Mononuclear cell (primary cell): ENCODE data around the gene TCL1A. TPM values are rescaled to one million over a fixed set of nuclear protein-coding genes. Genes with fewer than 3 reads are reported as not detected.

ENCODE experiments used
- H3K27me3 ChIP-seq: 2 replicates; pipeline ENCODE4 v1.6.0; 2011; ENCODE audit warnings: low read length, control low read depth; ENCODE audit not compliant: insufficient read depth
- H3K4me1 ChIP-seq: 2 replicates; pipeline ENCODE4 v1.5.1; 2011; ENCODE audit warnings: mild to moderate bottlenecking, low read length, control low read depth; ENCODE audit not compliant: insufficient read depth
- H3K4me3 ChIP-seq: 2 replicates; pipeline ENCODE4 v1.5.1; 2011; ENCODE audit warnings: mild to moderate bottlenecking, low read length, moderate library complexity
- H3K9me3 ChIP-seq: 2 replicates; pipeline ENCODE4 v1.5.1; 2011; ENCODE audit warnings: low read depth, mild to moderate bottlenecking, control low read depth, low read length
- total RNA-seq: library from RNA; depleted of rRNA; stranded (reverse); fragments of >200 nt; gene quantifications from one replicate; pipeline ENCODE4 v1.2.3, GENCODE V29; 2012

Gene TCL1A
- total RNA-seq, 1 donor = 3.0 TPM

DNA sequence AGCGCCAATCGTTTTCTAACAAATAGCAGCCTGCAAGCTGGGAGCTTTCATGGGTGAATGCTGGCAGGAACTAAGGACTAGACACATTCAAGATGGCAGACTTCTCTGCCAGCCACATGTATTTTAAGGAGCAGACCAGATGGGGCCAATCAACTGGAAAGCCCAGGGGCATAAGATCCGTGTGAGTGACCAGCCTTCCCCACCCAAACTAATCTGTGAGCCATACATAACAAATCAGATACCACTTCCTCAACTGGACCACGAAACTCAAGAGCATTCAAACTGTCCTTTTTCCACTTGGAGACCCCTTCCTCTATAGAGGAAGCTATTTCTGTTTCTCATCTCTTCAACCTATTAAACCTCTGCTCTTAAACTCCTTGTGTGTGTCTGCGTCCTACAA lies 18.0 kb downstream of the TCL1A start:
- Histone ChIP-seq H3K9me3 (no peaks in the 10 kb centered on the region), H3K27me3 (no peaks in the 10 kb centered on the region), H3K4me3 (no peak overlapping the region), H3K4me1 (peaks cover 16% of the 10 kb centered on the region)

DNA sequence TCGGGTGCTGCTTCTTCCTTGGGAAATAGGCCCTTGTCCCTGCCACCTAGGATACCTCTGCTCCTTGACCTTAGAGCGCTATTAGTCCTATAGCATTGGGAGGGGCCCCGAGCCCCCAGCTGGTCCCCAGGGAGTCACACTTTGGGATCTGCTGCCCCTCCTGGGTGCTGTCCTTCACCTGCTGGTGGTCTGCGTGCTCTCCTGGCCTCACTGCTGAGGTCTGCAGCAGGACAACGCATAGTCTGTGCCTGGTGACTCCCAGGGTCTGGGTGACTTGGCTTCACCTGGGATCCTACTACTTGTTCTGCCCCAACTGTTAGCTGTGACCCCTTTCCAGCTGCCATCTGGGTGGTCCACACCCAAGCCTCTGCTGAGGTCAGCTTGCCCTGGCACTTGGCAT lies 18.9 kb downstream of the TCL1A start:
- no peaks in the 10 kb centered on the region for H3K27me3 ChIP-seq
- peaks cover 16% of the 10 kb centered on the region for H3K4me1 ChIP-seq
- H3K4me3 ChIP-seq = no peak overlapping the region
- no peaks in the 10 kb centered on the region for H3K9me3 ChIP-seq

DNA sequence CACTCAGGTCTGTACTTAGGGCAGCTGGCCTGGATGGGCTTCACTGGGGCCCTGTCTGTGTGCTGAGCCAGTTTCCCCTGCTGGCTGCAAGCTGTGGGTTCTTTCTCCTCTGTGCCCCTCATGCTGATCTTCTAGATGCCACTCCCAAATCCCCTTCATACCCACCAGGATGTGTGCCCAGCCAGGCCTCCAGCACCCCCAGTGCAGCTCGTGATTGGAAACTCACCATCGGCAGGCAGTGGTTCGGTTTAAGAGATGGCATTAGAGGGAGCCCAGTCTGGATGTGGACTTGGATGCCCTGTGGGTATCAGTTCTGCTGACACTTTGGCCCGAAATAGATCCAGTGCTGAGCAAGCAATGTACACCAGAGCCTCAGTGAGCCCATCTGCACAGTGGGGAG lies 21.8 kb downstream of the TCL1A start:
- Histone ChIP-seq H3K27me3 (no peaks in the 10 kb centered on the region), H3K4me1 (peaks cover 16% of the 10 kb centered on the region), H3K9me3 (no peaks in the 10 kb centered on the region), H3K4me3 (no peak overlapping the region)

DNA sequence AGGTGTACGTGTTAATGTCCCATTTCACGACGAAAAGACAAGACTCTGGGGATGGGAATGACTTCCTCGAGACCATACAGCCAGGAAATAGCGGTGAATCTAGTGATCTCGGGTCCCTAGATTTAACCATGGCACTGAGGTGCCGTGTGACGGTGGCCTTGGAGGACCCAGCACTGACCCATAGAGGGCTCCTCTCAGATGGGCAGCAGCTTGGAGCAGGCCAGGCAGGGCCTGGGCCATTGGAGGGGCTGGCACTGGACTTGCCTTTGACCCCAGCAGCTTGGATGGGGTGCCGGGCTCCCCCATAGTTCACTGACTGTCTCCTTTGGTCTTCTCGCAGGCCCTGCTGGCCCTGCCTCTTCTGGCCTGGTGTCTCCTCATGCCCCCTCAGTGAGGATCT lies 22.3 kb downstream of the TCL1A start:
- no peaks in the 10 kb centered on the region for H3K9me3 ChIP-seq
- no peaks in the 10 kb centered on the region for H3K27me3 ChIP-seq
- H3K4me3 ChIP-seq = no peak overlapping the region
- peaks cover 16% of the 10 kb centered on the region for H3K4me1 ChIP-seq

DNA sequence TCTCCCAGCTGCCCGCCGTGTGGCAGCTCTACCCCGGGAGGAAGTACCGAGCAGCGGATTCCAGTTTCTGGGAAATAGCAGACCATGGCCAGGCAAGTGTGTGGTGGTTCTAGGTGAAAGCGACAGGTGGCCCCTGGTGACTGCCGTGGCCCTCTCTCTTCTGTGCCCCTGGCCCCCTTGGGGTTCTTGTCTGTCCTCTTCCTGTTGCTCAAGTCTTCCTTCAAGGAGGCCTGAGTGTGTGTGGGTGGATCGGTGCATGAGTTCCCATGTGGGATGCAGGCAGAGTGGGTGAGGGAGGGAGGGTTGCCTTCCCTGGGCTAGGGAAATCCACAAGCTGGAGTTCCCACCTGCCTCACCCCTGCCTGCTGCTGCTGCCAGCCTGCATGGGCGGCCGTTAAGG lies 23.1 kb downstream of the TCL1A start:
- H3K4me1 ChIP-seq = peaks cover 16% of the 10 kb centered on the region
- no peaks in the 10 kb centered on the region for H3K9me3 ChIP-seq
- H3K27me3 ChIP-seq = no peaks in the 10 kb centered on the region
- H3K4me3 ChIP-seq = no peak overlapping the region

DNA sequence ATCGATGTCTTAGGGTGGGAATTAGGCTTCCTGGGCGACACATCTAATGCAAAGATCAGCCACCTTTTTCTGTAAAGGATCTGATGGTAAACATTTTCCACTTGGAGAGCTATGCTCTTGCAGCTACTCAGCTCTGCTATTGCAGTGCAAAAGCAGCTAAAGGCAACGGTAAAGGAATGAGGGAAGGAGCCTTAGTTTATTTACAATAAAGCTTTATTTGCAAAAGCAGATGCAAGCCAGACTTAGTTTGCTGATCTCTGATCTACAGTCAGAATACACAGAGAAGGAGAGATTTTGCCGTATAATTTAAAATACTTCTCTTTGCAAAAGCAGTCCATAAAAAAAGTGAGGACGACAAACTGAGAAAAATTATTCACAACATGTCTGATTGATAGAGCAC lies 24.5 kb downstream of the TCL1A start:
- Histone ChIP-seq H3K27me3 (no peaks in the 10 kb centered on the region), H3K4me3 (no peak overlapping the region), H3K4me1 (peaks cover 9% of the 10 kb centered on the region), H3K9me3 (no peaks in the 10 kb centered on the region)

DNA sequence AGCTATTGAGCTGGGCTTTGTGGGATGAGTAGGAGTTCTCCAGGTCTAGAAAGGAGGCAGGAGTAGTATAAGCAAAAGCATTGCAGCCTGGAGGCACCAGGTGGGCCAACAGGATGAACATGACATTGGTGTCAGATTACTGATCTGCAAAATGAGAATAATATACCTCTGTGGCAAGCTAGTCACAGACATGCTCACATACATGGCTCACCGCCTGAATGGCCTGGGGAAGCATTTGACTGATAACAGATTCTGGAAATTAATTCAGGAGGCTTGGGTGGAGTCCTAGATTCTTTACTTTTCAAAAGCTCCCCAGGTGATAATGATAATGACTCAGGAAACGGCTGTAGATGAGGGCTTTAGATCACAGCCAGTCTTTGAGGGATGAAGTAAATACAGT lies 27.0 kb downstream of the TCL1A start:
- H3K4me1 ChIP-seq = no peaks in the 10 kb centered on the region
- H3K9me3 ChIP-seq = no peaks in the 10 kb centered on the region
- no peak overlapping the region for H3K4me3 ChIP-seq
- H3K27me3 ChIP-seq = no peaks in the 10 kb centered on the region

DNA sequence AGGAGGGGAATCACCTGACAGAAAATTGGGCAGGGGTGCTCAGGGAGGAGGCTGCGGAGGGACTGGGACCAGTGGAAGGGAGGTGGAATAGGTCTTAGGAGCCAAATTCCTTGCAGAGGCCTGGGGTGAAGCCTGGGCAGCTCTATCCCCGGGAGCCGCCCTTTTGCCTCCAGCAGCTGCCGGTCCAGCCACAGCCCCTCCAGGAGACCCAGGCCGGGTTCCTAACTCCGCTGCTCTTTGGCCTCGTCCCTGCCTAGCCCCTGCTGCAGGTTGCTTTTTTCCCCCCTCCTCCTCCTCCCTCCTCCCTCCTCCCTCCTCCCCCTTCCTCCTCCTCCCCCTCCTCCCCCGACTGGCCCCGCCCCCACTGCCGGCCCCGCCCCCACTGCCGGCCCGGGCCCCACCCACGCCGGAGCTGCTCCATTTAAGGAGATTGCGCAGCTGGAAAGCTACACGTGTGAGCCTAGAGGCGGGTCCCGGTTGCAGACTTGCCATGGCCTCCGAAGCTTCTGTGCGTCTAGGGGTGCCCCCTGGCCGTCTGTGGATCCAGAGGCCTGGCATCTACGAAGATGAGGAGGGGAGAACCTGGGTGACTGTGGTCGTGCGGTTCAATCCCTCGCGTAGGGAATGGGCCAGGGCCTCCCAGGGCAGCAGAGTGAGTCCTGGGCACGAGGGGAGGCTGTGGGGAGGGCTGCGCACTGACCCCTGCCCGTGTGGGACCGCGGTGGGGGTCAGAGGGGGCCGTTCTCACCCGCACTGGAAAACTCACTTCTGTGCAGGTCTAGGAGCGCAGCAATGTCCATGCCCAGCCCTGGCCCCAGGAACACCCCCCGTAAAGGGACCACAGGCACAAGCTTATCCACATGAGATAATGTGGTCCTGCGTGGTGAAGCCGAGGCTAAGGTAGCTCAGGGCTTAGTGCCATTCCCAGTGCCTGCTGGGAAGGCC lies 27.7 kb downstream of the TCL1A start, which contains the start of gene TCL1B:
Gene TCL1B, plus strand, starts transcription at position 449 of the 945 bp plus-strand sequence. Its CDS starts 42 bp downstream, at position 491.
- no peaks in the 10 kb centered on the region for H3K4me1 ChIP-seq
- H3K9me3 ChIP-seq = no peaks in the 10 kb centered on the region
- H3K27me3 ChIP-seq = no peaks in the 10 kb centered on the region
- H3K4me3 ChIP-seq = no peak within 1 kb of the TSS

DNA sequence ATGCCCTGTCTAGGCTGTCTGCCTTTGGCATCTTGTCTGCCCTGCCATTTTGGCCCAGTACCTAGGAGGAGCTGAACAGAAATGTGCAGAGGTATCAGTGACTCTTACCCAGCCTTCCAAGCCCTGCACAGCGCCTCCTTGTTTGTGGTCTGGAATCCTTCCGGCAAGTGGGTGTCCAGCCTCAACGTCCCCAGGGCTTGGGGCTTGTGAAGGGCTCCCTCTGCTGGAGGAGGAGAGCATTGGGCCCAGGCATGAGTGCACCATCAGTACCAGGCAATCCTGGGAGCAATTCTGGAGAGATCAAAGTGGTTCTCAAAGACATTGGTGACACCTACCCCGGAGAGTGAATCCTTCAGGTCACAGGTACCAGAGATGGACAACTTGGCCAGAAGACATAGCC lies 30.1 kb downstream of the TCL1A start:
- H3K4me1 ChIP-seq = peaks cover 8% of the 10 kb centered on the region
- H3K4me3 ChIP-seq = no peak overlapping the region
- H3K9me3 ChIP-seq = no peaks in the 10 kb centered on the region
- H3K27me3 ChIP-seq = no peaks in the 10 kb centered on the region

DNA sequence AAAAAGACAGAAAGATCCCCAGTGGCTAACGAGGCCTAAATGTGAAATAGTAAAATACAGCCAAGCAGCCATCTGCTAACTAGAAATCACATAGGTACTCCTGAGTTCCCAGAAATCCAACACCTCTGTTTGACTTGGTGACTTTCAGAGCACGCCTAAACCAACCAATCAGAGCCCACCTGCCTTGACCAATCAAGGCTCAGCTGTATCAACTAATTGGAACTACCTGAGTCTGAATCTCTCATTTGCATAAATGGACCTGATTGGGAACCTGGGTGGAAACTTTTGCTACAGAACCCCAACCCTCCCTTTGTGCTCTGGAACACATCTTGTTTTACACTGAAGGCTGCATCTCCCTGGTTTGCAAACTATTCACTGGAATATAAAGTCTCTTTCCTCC lies 32.8 kb downstream of the TCL1A start:
- Histone ChIP-seq H3K4me3 (no peak overlapping the region), H3K4me1 (peaks cover 8% of the 10 kb centered on the region), H3K27me3 (no peaks in the 10 kb centered on the region), H3K9me3 (no peaks in the 10 kb centered on the region)

DNA sequence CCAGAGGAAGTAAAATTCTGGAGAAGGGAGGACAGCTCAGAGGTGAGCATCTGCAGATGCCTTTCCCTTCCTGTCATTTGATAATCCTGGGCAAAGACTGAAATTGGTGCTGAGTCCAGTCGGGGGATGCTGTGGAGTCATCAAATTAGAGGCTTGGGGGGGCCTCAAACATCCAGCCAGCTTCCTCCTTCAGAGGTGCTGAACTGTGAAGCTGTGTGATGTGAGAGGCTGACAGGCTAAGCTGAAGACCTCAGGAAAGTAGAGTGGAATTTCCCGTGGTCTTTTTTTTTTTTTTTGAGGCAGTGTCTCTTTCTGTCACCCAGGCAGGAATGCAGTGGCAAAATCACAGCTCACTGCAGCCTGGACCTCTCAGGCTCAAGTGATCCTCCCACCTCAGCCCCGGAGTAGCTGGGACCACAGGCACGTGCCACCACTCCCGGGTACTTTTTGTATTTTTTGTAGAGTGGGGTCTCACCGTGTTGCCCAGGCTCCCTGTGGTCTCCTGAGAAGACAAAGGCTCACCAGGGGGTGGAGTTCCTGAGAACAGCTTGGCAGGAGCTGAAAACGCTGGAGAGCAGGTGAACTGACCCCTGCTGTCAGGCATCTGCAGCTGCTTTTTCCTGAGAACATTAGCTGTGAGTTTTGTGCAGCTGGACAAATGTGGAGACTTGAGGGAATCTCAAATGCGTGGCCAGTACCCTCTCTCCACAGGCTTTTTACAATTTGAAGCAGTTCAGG lies 33.8 kb downstream of the TCL1A start:
- H3K9me3 ChIP-seq = no peaks in the 10 kb centered on the region
- no peaks in the 10 kb centered on the region for H3K27me3 ChIP-seq
- H3K4me3 ChIP-seq = no peak overlapping the region
- peaks cover 8% of the 10 kb centered on the region for H3K4me1 ChIP-seq

DNA sequence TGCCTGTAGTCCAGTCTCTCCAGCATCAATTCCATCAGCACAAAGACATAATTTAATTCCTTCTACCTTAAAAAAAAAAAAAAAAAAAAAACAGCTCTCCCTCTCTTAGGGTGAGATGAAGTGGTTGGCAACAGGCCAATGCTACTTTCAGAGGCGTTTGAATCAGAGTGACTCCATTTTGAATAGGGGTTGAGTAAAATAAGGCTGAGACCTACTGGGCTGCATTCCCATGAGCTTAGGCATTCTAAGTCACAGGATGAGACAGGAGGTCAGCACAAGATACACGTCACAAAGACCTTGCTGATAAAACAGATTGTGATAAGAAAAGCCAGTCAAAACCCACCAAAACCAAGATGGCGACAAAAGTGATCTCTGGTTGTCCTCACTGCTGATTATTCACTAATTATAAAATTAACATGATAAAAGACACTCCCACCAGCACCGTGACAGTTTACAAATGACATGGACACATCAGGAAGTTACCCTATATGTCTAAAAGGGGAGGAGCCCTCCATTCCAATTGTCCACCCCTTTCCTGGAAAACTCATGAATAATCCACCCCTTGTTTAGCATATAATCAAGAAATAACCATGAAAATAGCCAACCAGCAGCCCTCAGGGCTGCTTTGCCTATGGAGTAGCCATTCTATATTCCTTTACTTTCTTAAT lies 34.6 kb downstream of the TCL1A start:
- H3K4me1 ChIP-seq = peaks cover 8% of the 10 kb centered on the region
- H3K4me3 ChIP-seq = no peak overlapping the region
- no peaks in the 10 kb centered on the region for H3K9me3 ChIP-seq

DNA sequence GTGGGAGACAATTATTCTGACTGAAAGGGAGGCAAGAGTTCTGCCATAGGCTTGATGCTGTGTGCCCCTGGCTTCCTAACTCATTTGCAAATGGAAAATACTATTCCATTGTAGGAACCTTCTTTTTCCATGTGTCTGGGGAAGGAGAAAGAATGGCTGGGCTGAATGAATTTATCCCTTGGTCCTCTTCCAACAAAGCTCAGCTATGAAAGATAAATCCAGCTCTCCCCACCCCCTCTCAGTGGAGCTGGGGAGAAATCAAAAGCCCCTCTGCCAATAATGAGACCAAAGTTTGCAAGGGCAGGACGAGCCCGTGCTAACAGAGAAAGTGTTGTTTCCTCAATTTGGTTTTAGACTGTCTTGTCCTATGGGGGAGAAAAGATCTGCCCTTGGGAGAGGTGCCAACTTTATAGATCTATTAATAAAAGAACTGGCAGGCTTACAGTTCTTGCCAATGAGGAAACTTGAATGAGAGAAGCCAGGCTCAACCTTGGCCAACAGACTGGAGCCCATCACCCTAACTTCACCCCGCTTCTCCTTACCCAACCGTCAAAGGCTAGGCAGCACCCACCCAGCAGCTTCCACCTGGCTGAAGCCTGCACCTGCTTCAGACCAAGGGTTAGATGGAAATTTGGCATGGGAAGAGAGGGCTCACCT lies 36.6 kb downstream of the TCL1A start:
- peaks cover 8% of the 10 kb centered on the region for H3K4me1 ChIP-seq
- no peak overlapping the region for H3K4me3 ChIP-seq
- no peaks in the 10 kb centered on the region for H3K27me3 ChIP-seq
- H3K9me3 ChIP-seq = no peaks in the 10 kb centered on the region

More for the DNA sequence above, 34.6 kb downstream of the TCL1A start:
- no peaks in the 10 kb centered on the region for H3K27me3 ChIP-seq

DNA sequence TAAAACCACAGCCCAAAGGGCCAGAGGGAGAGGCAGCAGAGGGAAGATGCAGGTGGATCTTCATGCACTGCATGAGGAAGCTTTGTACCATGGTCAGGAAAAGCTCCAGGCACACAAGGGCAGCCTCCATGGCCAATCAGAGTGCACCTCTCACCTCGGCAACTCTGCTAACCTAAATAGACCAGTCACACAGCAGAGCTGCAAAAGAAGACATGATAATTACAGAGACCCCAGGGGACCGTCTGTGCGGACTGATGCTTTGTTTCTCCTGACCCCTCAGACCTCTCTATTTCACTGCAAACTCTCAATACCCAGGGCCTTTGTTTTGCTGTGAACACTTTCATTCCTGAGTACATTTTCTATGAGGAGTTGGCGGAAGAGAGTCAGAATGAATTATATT lies 38.4 kb downstream of the TCL1A start:
- H3K27me3 ChIP-seq = no peaks in the 10 kb centered on the region
- H3K4me3 ChIP-seq = no peak overlapping the region
- H3K4me1 ChIP-seq = peaks cover 8% of the 10 kb centered on the region
- H3K9me3 ChIP-seq = no peaks in the 10 kb centered on the region

DNA sequence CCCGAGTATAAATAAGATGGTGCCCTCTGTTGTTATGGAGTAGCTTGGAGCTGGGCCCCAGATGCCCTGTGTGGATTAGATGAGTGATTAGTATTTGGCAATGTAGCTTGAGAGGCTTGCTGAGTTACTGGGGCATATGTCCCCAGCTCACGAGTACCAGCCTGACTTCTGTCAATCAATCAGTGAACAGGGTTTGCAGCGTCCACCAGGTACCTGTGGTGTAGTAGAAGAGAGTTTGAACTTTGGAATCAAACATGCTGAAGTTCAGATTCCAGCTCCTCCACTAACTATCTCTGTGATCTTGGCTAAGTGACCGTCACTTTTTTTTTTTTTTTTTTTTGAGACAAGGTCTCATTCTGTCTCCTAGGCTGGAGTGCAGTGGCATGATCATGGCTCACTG lies 39.3 kb downstream of the TCL1A start:
- Histone ChIP-seq H3K27me3 (no peaks in the 10 kb centered on the region), H3K4me3 (no peak overlapping the region), H3K9me3 (no peaks in the 10 kb centered on the region), H3K4me1 (no peaks in the 10 kb centered on the region)
